Endothelial cell of umbilical vein (primary cell): ENCODE data around the gene STAT5B. TPM values are rescaled to one million over a fixed set of nuclear protein-coding genes. Genes with fewer than 3 reads are reported as not detected.

Source experiments
- BruUV-seq: library from RNA; stranded (reverse); fragments of 400-500 nt; replicated peaks from 2 replicates; lab custom pipeline; 2021; lab: Mats Ljungman, UMichigan
- CTCF ChIA-PET: fragments of 300-600, 350-600 bp; sonication (Branson Sonifier 250); formaldehyde crosslinking; loops from one replicate; lab custom pipeline; 2021; ENCODE audit warnings: antibody characterized with exemption, inconsistent platforms; lab: Charles Lee
- POLR2A ChIA-PET: fragments of 300-600, 350-600 bp; sonication (Branson Sonifier 250); formaldehyde crosslinking; loops from one replicate; lab custom pipeline; 2021; ENCODE audit warnings: antibody characterized with exemption, inconsistent platforms; lab: Charles Lee
- DNase-seq: peaks from one replicate; pipeline ENCODE4 v3.0.0-alpha.2; 2011; ENCODE audit warnings: low read depth, low spot score
- FAIRE-seq: peaks from 2 replicates; lab custom pipeline; 2011; peaks lifted over from hg19 to GRCh38; lab: Jason Lieb, UNC
- H2AFZ ChIP-seq: 2 replicates; pipeline ENCODE4 v1.6.0; 2012; ENCODE audit warnings: low read depth, low read length, control low read depth, inconsistent platforms
- H3K27ac ChIP-seq: 2 replicates; pipeline ENCODE4 v1.5.1; 2011; ENCODE audit warnings: low read depth, mild to moderate bottlenecking, control low read depth, low read length, moderate library complexity; ENCODE audit not compliant: insufficient read depth
- H3K27me3 ChIP-seq, 2 experiments: 2 replicates each; pipeline versions ENCODE4 v1.6.0 to v1.6.1; 2011; ENCODE audit warnings: low read length in 2 of 2, mixed read lengths in 1 of 2; ENCODE audit not compliant: control insufficient read depth in 2 of 2, insufficient read depth in 2 of 2
- H3K36me3 ChIP-seq, 2 experiments: 2 replicates in 1 of 2; 3 replicates in 1 of 2; pipeline ENCODE4 v1.5.1; 2011; ENCODE audit warnings: low read length in 2 of 2, mild to moderate bottlenecking in 1 of 2, moderate library complexity in 1 of 2; ENCODE audit not compliant: control insufficient read depth in 2 of 2, insufficient read depth in 2 of 2; ENCODE audit errors: extremely low read depth in 1 of 2
- H3K4me1 ChIP-seq: 3 replicates; pipeline ENCODE4 v1.5.1; 2011; ENCODE audit warnings: mild to moderate bottlenecking, low read length; ENCODE audit not compliant: control insufficient read depth, insufficient read depth; ENCODE audit errors: extremely low read depth
- H3K4me2 ChIP-seq: 2 replicates; pipeline ENCODE4 v1.6.1; 2011; ENCODE audit warnings: low read length, control low read depth, mixed read lengths; ENCODE audit not compliant: insufficient read depth
- H3K4me3 ChIP-seq, 3 experiments: fragments of 200-600 bp in 1 of 3; sonication (generic), shearing (Covaris generic) in 1 of 3; replicated peaks in 1 of 3; 2 replicates each; pipeline ENCODE4 v1.5.1; 2011 to 2016; ENCODE audit warnings: control low read depth in 3 of 3, low read length in 3 of 3, mild to moderate bottlenecking in 2 of 3, inconsistent platforms in 1 of 3, low read depth in 1 of 3, moderate library complexity in 1 of 3; ENCODE audit not compliant: insufficient read depth in 1 of 3
- H3K79me2 ChIP-seq: 2 replicates; pipeline ENCODE4 v1.6.0; 2012; ENCODE audit warnings: low read length, inconsistent platforms; ENCODE audit not compliant: control insufficient read depth, insufficient read depth
- H3K9ac ChIP-seq: replicated peaks from 2 replicates; pipeline ENCODE3; 2011; ENCODE audit warnings: low read length, control low read depth; ENCODE audit not compliant: insufficient read depth; ENCODE audit errors: extremely low read depth
- H3K9me1 ChIP-seq: replicated peaks from 3 replicates; pipeline ENCODE4 v1.6.0; 2011; ENCODE audit warnings: mild to moderate bottlenecking, low read length; ENCODE audit not compliant: control insufficient read depth, insufficient read depth; ENCODE audit errors: extremely low read depth
- H3K9me3 ChIP-seq: replicated peaks from 2 replicates; pipeline ENCODE4 v1.5.1; 2012; ENCODE audit warnings: low read length, inconsistent platforms; ENCODE audit not compliant: control insufficient read depth, insufficient read depth
- H4K20me1 ChIP-seq: replicated peaks from 2 replicates; pipeline ENCODE3; 2011; ENCODE audit warnings: mild to moderate bottlenecking, low read length; ENCODE audit not compliant: control insufficient read depth, insufficient read depth; ENCODE audit errors: extremely low read depth
- EZH2 ChIP-seq: IDR thresholded peaks from 2 replicates; pipeline ENCODE4 v1.6.1; 2012; ENCODE audit warnings: borderline replicate concordance, low read depth, mild to moderate bottlenecking, moderate library complexity, low read length, inconsistent platforms; ENCODE audit not compliant: severe bottlenecking
- FOS ChIP-seq: IDR thresholded peaks from 2 replicates; pipeline ENCODE4 v1.6.1; 2011; ENCODE audit warnings: mild to moderate bottlenecking, low read length, moderate library complexity, borderline replicate concordance; ENCODE audit not compliant: insufficient read depth
- GATA2 ChIP-seq: IDR thresholded peaks from 2 replicates; pipeline ENCODE4 v1.7.0; 2011; ENCODE audit warnings: low read depth, mild to moderate bottlenecking, moderate library complexity, mixed read lengths, low read length; ENCODE audit not compliant: insufficient read length, insufficient read depth
- JUN ChIP-seq: IDR thresholded peaks from 2 replicates; pipeline ENCODE4 v1.6.1; 2011; ENCODE audit warnings: borderline replicate concordance, low read depth; ENCODE audit not compliant: insufficient read length, insufficient read depth
- MYC ChIP-seq: IDR thresholded peaks from one replicate; pipeline ENCODE4 v1.6.1; 2011; ENCODE audit warnings: mild to moderate bottlenecking, low read depth, low read length
- POLR2A ChIP-seq: IDR thresholded peaks from 2 replicates; pipeline ENCODE4 v1.6.1; 2012; ENCODE audit warnings: low read depth, mild to moderate bottlenecking, control low read depth, low read length
- POLR2AphosphoS5 ChIP-seq: IDR thresholded peaks from 2 replicates; pipeline ENCODE4 v1.6.1; 2012; ENCODE audit warnings: low read depth, mild to moderate bottlenecking, control low read depth, low read length, moderate library complexity; ENCODE audit not compliant: insufficient read depth
- dilution Hi-C: fragments of 300-500 bp; cut with MboI; formaldehyde crosslinking; loops from one replicate; pipeline ENCODE4 v1.15.0; 2019; ENCODE audit warnings: low sequenced_read_pairs; ENCODE audit not compliant: extremely low pct_ligation_motif_present
- intact Hi-C: fragments of 100-400 bp; cut with micrococcal nuclease; formaldehyde crosslinking; loops from one replicate; pipeline ENCODE4 v1.10.0; 2022
- polyA plus RNA-seq, 4 experiments: library from polyadenylated mRNA; depleted of rRNA in 3 of 4; stranded (reverse) in 3 of 4; unstranded in 1 of 4; fragments of >200 nt; gene quantifications; 2 replicates each; pipeline versions ENCODE4 v1.2.1 to v1.2.3, GENCODE V29; 2011 to 2012; ENCODE audit warnings: missing spikeins in 1 of 4
- total RNA-seq: library from RNA; stranded (reverse); gene quantifications from 2 replicates; pipeline ENCODE4 v1.2.3, GENCODE V29; 2021
- TF ChIP-seq, protein P1 (sequence below), 2 donors: IDR thresholded peaks; 1 replicate in 1 of 2; 2 replicates in 1 of 2; pipeline ENCODE4 v1.5.1; 2011; ENCODE audit warnings: low read length in 2 of 2, mild to moderate bottlenecking in 2 of 2, moderate library complexity in 2 of 2, control low read depth in 1 of 2, inconsistent platforms in 1 of 2, low read depth in 1 of 2; ENCODE audit not compliant: insufficient read depth in 1 of 2; ENCODE audit errors: extremely low read depth in 1 of 2
- TF ChIP-seq, protein P2 (sequence below): IDR thresholded peaks from 2 replicates; pipeline ENCODE4 v1.6.1; 2011; ENCODE audit not compliant: insufficient read depth, insufficient read length

The STAT5B gene
- total and polyA plus RNA-seq, 2 donors (not counting 3 experiments of a cell fraction or from before 2014, with no cell fraction given), result 43.3 to 53.7 TPM

DNA sequence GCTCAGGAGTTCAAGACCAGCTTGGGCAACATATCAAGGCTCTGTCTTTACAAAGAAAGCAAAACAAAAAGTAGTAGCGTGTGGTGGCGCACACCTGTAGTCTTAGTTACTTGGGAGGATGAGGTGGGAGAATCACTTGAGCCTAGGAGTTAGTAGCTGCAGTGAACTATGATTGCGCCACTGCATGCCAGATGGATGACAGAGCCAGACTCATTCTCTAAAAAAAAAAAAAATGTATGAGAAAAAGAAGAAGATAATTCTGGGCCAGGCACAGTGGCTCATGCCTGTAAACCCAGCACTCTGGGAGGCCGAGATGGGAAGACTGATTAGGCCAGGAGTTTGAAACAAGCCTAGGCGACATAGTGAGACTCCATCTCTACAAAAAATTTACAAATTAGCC is 28.5 kb downstream of the STAT5B start:
- H2AFZ ChIP-seq, result no peak overlapping the region
- dilution Hi-C loops (no loop called here), intact Hi-C loops (no loop called here)
- BruUV-seq, result no TSS peak
- H3K4me3 ChIP-seq, result no peak overlapping the region
- FAIRE-seq (no peak), DNase-seq (no peak)
- ChIA-PET CTCF (interaction anchor here (1.3 to 7.7 kb wide), 3 partner anchors 10 to 331 kb away, joined by 3 to 107 read pairs (median 5); no protein-coding TSS in a partner anchor), POLR2A (interaction anchor here (0.7 kb wide), 1 partner anchor 194 kb away, joined by 11 read pairs; no protein-coding TSS in a partner anchor)
- H3K36me3 ChIP-seq, result no peaks in the 10 kb centered on the region
- H3K79me2 ChIP-seq, result peaks cover 39% of the 10 kb centered on the region
- H4K20me1 ChIP-seq, result no peaks in the 10 kb centered on the region
- H3K9me1 ChIP-seq, result no peaks in the 10 kb centered on the region
- no peak overlapping the region for H3K4me2 ChIP-seq
- no peak overlapping the region for H3K9ac ChIP-seq
- H3K27me3 ChIP-seq, result no peaks in the 10 kb centered on the region
- H3K9me3 ChIP-seq, result no peaks in the 10 kb centered on the region
- H3K27ac ChIP-seq, result no peak overlapping the region
- peaks cover 32% of the 10 kb centered on the region for H3K4me1 ChIP-seq
- TF ChIP-seq MYC (no peak), POLR2AphosphoS5 (no peak), JUN (no peak), GATA2 (no peak), POLR2A (no peak), EZH2 (no peak), FOS (no peak)
- TF ChIP-seq, protein P1, sequence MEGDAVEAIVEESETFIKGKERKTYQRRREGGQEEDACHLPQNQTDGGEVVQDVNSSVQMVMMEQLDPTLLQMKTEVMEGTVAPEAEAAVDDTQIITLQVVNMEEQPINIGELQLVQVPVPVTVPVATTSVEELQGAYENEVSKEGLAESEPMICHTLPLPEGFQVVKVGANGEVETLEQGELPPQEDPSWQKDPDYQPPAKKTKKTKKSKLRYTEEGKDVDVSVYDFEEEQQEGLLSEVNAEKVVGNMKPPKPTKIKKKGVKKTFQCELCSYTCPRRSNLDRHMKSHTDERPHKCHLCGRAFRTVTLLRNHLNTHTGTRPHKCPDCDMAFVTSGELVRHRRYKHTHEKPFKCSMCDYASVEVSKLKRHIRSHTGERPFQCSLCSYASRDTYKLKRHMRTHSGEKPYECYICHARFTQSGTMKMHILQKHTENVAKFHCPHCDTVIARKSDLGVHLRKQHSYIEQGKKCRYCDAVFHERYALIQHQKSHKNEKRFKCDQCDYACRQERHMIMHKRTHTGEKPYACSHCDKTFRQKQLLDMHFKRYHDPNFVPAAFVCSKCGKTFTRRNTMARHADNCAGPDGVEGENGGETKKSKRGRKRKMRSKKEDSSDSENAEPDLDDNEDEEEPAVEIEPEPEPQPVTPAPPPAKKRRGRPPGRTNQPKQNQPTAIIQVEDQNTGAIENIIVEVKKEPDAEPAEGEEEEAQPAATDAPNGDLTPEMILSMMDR (IDR thresholded peaks at IDR 0.05; ENCODE audit: extremely low read depth in 1 of 2, insufficient read depth in 1 of 2, low read depth in 1 of 2, low read length in 2 of 2), result no peak
- TF ChIP-seq, protein P2, sequence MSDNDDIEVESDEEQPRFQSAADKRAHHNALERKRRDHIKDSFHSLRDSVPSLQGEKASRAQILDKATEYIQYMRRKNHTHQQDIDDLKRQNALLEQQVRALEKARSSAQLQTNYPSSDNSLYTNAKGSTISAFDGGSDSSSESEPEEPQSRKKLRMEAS, result no peak
